HG02970 (cell line): ENCODE data around the gene CD34.
"Not testable (repeated sequence)": the region's sequence is repeated elsewhere in the genome, so short reads cannot be mapped to it uniquely, and the experiment has no call there.

Experiments used
- ATAC-seq: cut with Tn5 transposase; IDR thresholded peaks from one replicate; pipeline ENCODE4 v1.9.1; 2021; ENCODE audit warnings: mild to moderate bottlenecking, moderate library complexity, moderate number of reproducible peaks; ENCODE audit not compliant: unreplicated experiment, low FRiP score

Gene CD34

GRCh38 chr1:207933205-207933800 lies 22.4 kb upstream of the CD34 start:
- ATAC-seq, result no peak

GRCh38 chr1:207926984-207927383 lies 16.1 kb upstream of the CD34 start:
- ATAC-seq, result no peak

- not testable (repeated sequence) for ATAC-seq
Measured at GRCh38 chr1:207925969-207926368, 15.0 kb upstream of the CD34 start.

- ATAC-seq, result no peak
Measured at GRCh38 chr1:207925210-207925609, 14.3 kb upstream of the CD34 start.

- no peak for ATAC-seq
Measured at GRCh38 chr1:207923561-207923960, 12.6 kb upstream of the CD34 start.

GRCh38 chr1:207923121-207923520 lies 12.2 kb upstream of the CD34 start:
- ATAC-seq, result no peak

GRCh38 chr1:207922554-207922953 lies 11.6 kb upstream of the CD34 start:
- ATAC-seq, result no peak

- no peak for ATAC-seq
Measured at GRCh38 chr1:207921321-207921720, 10.4 kb upstream of the CD34 start.

GRCh38 chr1:207920444-207921021 lies 9.6 kb upstream of the CD34 start:
- no peak for ATAC-seq

- ATAC-seq, result no peak
Measured at GRCh38 chr1:207919523-207920170, 8.7 kb upstream of the CD34 start.

- no peak for ATAC-seq
Measured at GRCh38 chr1:207918581-207918980, 7.7 kb upstream of the CD34 start.

GRCh38 chr1:207918011-207918410 lies 7.1 kb upstream of the CD34 start:
- no peak for ATAC-seq

- ATAC-seq, result no peak
Measured at GRCh38 chr1:207917080-207917479, 6.2 kb upstream of the CD34 start.

- no peak for ATAC-seq
Measured at GRCh38 chr1:207913951-207914350, 3.0 kb upstream of the CD34 start.

- ATAC-seq, result no peak
Measured at GRCh38 chr1:207911856-207912760, 1.2 kb upstream of the CD34 start.

GRCh38 chr1:207909687-207910086 lies 1.2 kb downstream of the CD34 start:
- no peak for ATAC-seq

GRCh38 chr1:207908107-207908734 lies 2.7 kb downstream of the CD34 start:
- no peak for ATAC-seq

- ATAC-seq, result no peak
Measured at GRCh38 chr1:207904391-207904790, 6.5 kb downstream of the CD34 start.

- ATAC-seq, result no peak
Measured at GRCh38 chr1:207903767-207904166, 7.2 kb downstream of the CD34 start.

GRCh38 chr1:207903053-207903452 lies 7.9 kb downstream of the CD34 start:
- no peak for ATAC-seq

- no peak for ATAC-seq
Measured at GRCh38 chr1:207902566-207902965, 8.4 kb downstream of the CD34 start.
